GM21619 (cell line): ENCODE data around the gene SYNPR.
A peak's percentile ranks its signal among the peaks of the same experiment; 100 is the strongest.

ENCODE experiments used
- ATAC-seq: cut with Tn5 transposase; IDR thresholded peaks from one replicate; pipeline ENCODE4 v1.9.1; 2021; ENCODE audit not compliant: unreplicated experiment

The SYNPR gene

GRCh38 chr3:63528325-63529000, 250.4 kb downstream of the SYNPR start:
- ATAC-seq = no peak

- no peak for ATAC-seq
Observed at GRCh38 chr3:63532521-63532920, 254.4 kb downstream of the SYNPR start.

GRCh38 chr3:63538919-63539318, 260.8 kb downstream of the SYNPR start:
- ATAC-seq = no peak

GRCh38 chr3:63555767-63556166, 277.7 kb downstream of the SYNPR start:
- ATAC-seq = no peak

GRCh38 chr3:63556401-63556800, 278.3 kb downstream of the SYNPR start:
- no peak for ATAC-seq

- ATAC-seq = peak; percentile 72
Observed at GRCh38 chr3:63557912-63558311, 279.8 kb downstream of the SYNPR start.

- ATAC-seq = no peak
Observed at GRCh38 chr3:63559884-63560283, 281.8 kb downstream of the SYNPR start.

- no peak for ATAC-seq
Observed at GRCh38 chr3:63561879-63562278, 283.8 kb downstream of the SYNPR start.

GRCh38 chr3:63562323-63562722, 284.2 kb downstream of the SYNPR start:
- ATAC-seq = no peak

GRCh38 chr3:63563572-63563971, 285.5 kb downstream of the SYNPR start:
- no peak for ATAC-seq

- ATAC-seq = no peak
Observed at GRCh38 chr3:63565220-63565619, 287.1 kb downstream of the SYNPR start.

- no peak for ATAC-seq
Observed at GRCh38 chr3:63571682-63572081, 293.6 kb downstream of the SYNPR start.

- ATAC-seq = no peak
Observed at GRCh38 chr3:63576846-63577245, 298.7 kb downstream of the SYNPR start.

GRCh38 chr3:63578858-63579257, 300.8 kb downstream of the SYNPR start:
- no peak for ATAC-seq

- no peak for ATAC-seq
Observed at GRCh38 chr3:63580151-63580550, 302.0 kb downstream of the SYNPR start.

- ATAC-seq = no peak
Observed at GRCh38 chr3:63582943-63583500, 304.9 kb downstream of the SYNPR start.

- ATAC-seq = no peak
Observed at GRCh38 chr3:63584681-63585080, 306.6 kb downstream of the SYNPR start.

GRCh38 chr3:63585927-63586326, 307.8 kb downstream of the SYNPR start:
- ATAC-seq = no peak

GRCh38 chr3:63588895-63589294, 310.8 kb downstream of the SYNPR start:
- no peak for ATAC-seq

GRCh38 chr3:63593779-63594178, 315.7 kb downstream of the SYNPR start:
- no peak for ATAC-seq

GRCh38 chr3:63595221-63595620, 317.1 kb downstream of the SYNPR start:
- no peak for ATAC-seq

GRCh38 chr3:63597019-63597418, 318.9 kb downstream of the SYNPR start:
- no peak for ATAC-seq

- no peak for ATAC-seq
Observed at GRCh38 chr3:63607716-63608115, 329.6 kb downstream of the SYNPR start.
